NOMO-1 (cell line): ENCODE data around the gene GPR107.

Experiments used
- DNase-seq, 2 experiments: peaks; one replicate each; lab custom pipeline; 2025; ENCODE audit not compliant: unreplicated experiment in 2 of 2; lab: John Stamatoyannopoulos, UW

GPR107 gene

GRCh38 chr9:130179331-130179907, 125.7 kb downstream of the GPR107 start:
- DNase-seq = no peak

GRCh38 chr9:130180516-130180915, 126.8 kb downstream of the GPR107 start:
- no peak for DNase-seq

- DNase-seq = no peak
These were observed 128.1 kb downstream of the GPR107 start for GRCh38 chr9:130181678-130182380.

- no peak for DNase-seq
These were observed 128.7 kb downstream of the GPR107 start for GRCh38 chr9:130182381-130182909.

GRCh38 chr9:130183133-130183762, 129.5 kb downstream of the GPR107 start:
- no peak for DNase-seq

- no peak for DNase-seq
These were observed 131.3 kb downstream of the GPR107 start for GRCh38 chr9:130185017-130185416.

GRCh38 chr9:130185490-130186031, 131.9 kb downstream of the GPR107 start:
- DNase-seq = no peak

- no peak for DNase-seq
These were observed 132.3 kb downstream of the GPR107 start for GRCh38 chr9:130186051-130186450.

GRCh38 chr9:130186839-130187522, 133.3 kb downstream of the GPR107 start:
- peak; percentile 49 to 60 for DNase-seq

- no peak for DNase-seq
These were observed 133.8 kb downstream of the GPR107 start for GRCh38 chr9:130187523-130187846.

GRCh38 chr9:130188860-130189481, 135.3 kb downstream of the GPR107 start:
- DNase-seq = no peak
